SK-N-SH (cell line): ENCODE measurements around the gene ROBO1. TPM values are rescaled to one million over a fixed set of nuclear protein-coding genes. Genes with fewer than 3 reads are reported as not detected.

Source experiments
- CTCF ChIA-PET: fragments of 300-600, 350-600 bp; formaldehyde crosslinking; extraction: SDS; loops from one replicate; lab custom pipeline; 2021; lab: Yijun Ruan, JAX
- POLR2A ChIA-PET: fragments of 350-600 bp; sonication (Branson Sonifier 250); formaldehyde crosslinking; extraction: SDS; loops from one replicate; lab custom pipeline; 2020; ENCODE audit warnings: antibody characterized with exemption, inconsistent platforms; lab: Yijun Ruan, JAX
- DNase-seq: peaks from one replicate; pipeline ENCODE4 v3.0.0; 2012
- H2AFZ ChIP-seq: fragments of 200-600 bp; sonication (generic); 2 replicates; pipeline ENCODE4 v1.8.1; 2016; ENCODE audit warnings: antibody characterized with exemption, mild to moderate bottlenecking, low read depth
- H3F3A ChIP-seq: fragments of 200-600 bp; sonication (generic); replicated peaks from 2 replicates; pipeline ENCODE3; 2016; ENCODE audit warnings: antibody characterized with exemption, mild to moderate bottlenecking; ENCODE audit not compliant: insufficient read depth
- H3K27ac ChIP-seq, 2 experiments: fragments of 200-500 bp in 1 of 2; fragments of 200-600 bp in 1 of 2; sonication (Bioruptor generic) in 1 of 2; sonication (generic), shearing (Covaris generic) in 1 of 2; 2 replicates each; pipeline versions ENCODE4 v1.5.1 to v1.6.1; 2014 to 2016; ENCODE audit warnings: low read depth in 2 of 2, inconsistent platforms in 1 of 2, low read length in 1 of 2, mild to moderate bottlenecking in 1 of 2, mixed read lengths in 1 of 2
- H3K27me3 ChIP-seq: fragments of 200-600 bp; sonication (generic), shearing (Covaris generic); 2 replicates; pipeline ENCODE4 v1.6.1; 2016; ENCODE audit warnings: mixed run types; ENCODE audit not compliant: insufficient read depth
- H3K36me3 ChIP-seq, 2 experiments: fragments of 200-500 bp in 1 of 2; fragments of 200-600 bp in 1 of 2; sonication (Bioruptor generic) in 1 of 2; sonication (generic) in 1 of 2; replicated peaks in 1 of 2; 2 replicates each; pipeline versions ENCODE3 to v1.5.1; 2014 to 2016; ENCODE audit warnings: low read length in 1 of 2, mild to moderate bottlenecking in 1 of 2; ENCODE audit not compliant: insufficient read depth in 2 of 2, control insufficient read depth in 1 of 2
- H3K4me1 ChIP-seq, 2 experiments: fragments of 200-500 bp in 1 of 2; fragments of 200-600 bp in 1 of 2; sonication (Bioruptor generic) in 1 of 2; sonication (generic), shearing (Covaris generic) in 1 of 2; 2 replicates each; pipeline versions ENCODE4 v1.5.1 to v1.6.1; 2014 to 2016; ENCODE audit warnings: low read depth in 1 of 2, low read length in 1 of 2, mixed run types in 1 of 2; ENCODE audit not compliant: insufficient read depth in 2 of 2, control insufficient read depth in 1 of 2
- H3K4me2 ChIP-seq: fragments of 200-600 bp; sonication (generic), shearing (Covaris generic); 2 replicates; pipeline ENCODE4 v1.6.1; 2017; ENCODE audit warnings: mixed run types
- H3K4me3 ChIP-seq, 2 experiments: fragments of 200-500 bp in 1 of 2; fragments of 200-600 bp in 1 of 2; sonication (Bioruptor generic) in 1 of 2; sonication (generic), shearing (Covaris generic) in 1 of 2; 2 replicates each; pipeline versions ENCODE4 v1.5.1 to v1.8.1; 2014 to 2016; ENCODE audit warnings: low read depth in 2 of 2, inconsistent platforms in 1 of 2, low read length in 1 of 2, mild to moderate bottlenecking in 1 of 2, mixed read lengths in 1 of 2, moderate library complexity in 1 of 2
- H3K79me2 ChIP-seq: fragments of 200-600 bp; sonication (generic); 2 replicates; pipeline ENCODE4 v1.8.1; 2017; ENCODE audit warnings: mild to moderate bottlenecking; ENCODE audit not compliant: insufficient read depth
- H3K9ac ChIP-seq: fragments of 200-600 bp; sonication (generic); 2 replicates; pipeline ENCODE4 v1.6.1; 2017; ENCODE audit warnings: mixed run types
- H3K9me2 ChIP-seq: fragments of 200-600 bp; sonication (generic); 2 replicates; pipeline ENCODE4 v1.6.1; 2017; ENCODE audit warnings: mixed run types
- H3K9me3 ChIP-seq: fragments of 200-600 bp; sonication (generic); 2 replicates; pipeline ENCODE4 v1.6.1; 2017; ENCODE audit warnings: mixed run types, mild to moderate bottlenecking, moderate library complexity
- H4K20me1 ChIP-seq: fragments of 200-600 bp; sonication (generic); 2 replicates; pipeline ENCODE4 v1.6.1; 2017; ENCODE audit warnings: mild to moderate bottlenecking, mixed run types; ENCODE audit not compliant: insufficient read depth
- CTCF ChIP-seq: fragments of 200-600 bp; sonication (generic); IDR thresholded peaks from 2 replicates; pipeline ENCODE4 v1.6.1; 2017; ENCODE audit warnings: antibody characterized with exemption, mild to moderate bottlenecking, moderate library complexity
- ELF1 ChIP-seq: IDR thresholded peaks from 2 replicates; pipeline ENCODE4 v1.4.0; 2012
- EP300 ChIP-seq, 2 experiments: IDR thresholded peaks; 2 replicates each; pipeline versions ENCODE4 v1.4.0 to v1.6.1; 2012; ENCODE audit warnings: borderline replicate concordance in 1 of 2, low read depth in 1 of 2, low read length in 1 of 2
- FOSL2 ChIP-seq: IDR thresholded peaks from 2 replicates; pipeline ENCODE4 v1.4.0; 2012; ENCODE audit warnings: low read depth, mild to moderate bottlenecking, moderate library complexity, borderline replicate concordance
- FOXJ3 ChIP-seq: sonication (generic); formaldehyde crosslinking; IDR thresholded peaks from 2 replicates; pipeline ENCODE4 v1.5.1; 2020; ENCODE audit warnings: mild to moderate bottlenecking, missing genetic modification reagents
- FOXM1 ChIP-seq: IDR thresholded peaks from 2 replicates; pipeline ENCODE4 v1.4.0; 2012; ENCODE audit warnings: low read depth, mild to moderate bottlenecking
- GABPA ChIP-seq: IDR thresholded peaks from 2 replicates; pipeline ENCODE4 v1.4.0; 2012; ENCODE audit warnings: low read depth, mild to moderate bottlenecking
- GATA2 ChIP-seq: sonication (generic); formaldehyde crosslinking; IDR thresholded peaks from 2 replicates; pipeline ENCODE4 v1.5.0; 2020; ENCODE audit warnings: mild to moderate bottlenecking, missing genetic modification reagents
- JUND ChIP-seq: IDR thresholded peaks from 2 replicates; pipeline ENCODE4 v1.4.0; 2012
- MAX ChIP-seq: IDR thresholded peaks from 2 replicates; pipeline ENCODE4 v1.4.0; 2012; ENCODE audit warnings: low read depth
- NRF1 ChIP-seq: IDR thresholded peaks from 2 replicates; pipeline ENCODE4 v1.6.1; 2012; ENCODE audit warnings: low read depth, mild to moderate bottlenecking, low read length
- PBX3 ChIP-seq: IDR thresholded peaks from 2 replicates; pipeline ENCODE4; 2012
- REST ChIP-seq: IDR thresholded peaks from 2 replicates; pipeline ENCODE4 v1.6.1; 2012; ENCODE audit warnings: mild to moderate bottlenecking, low read depth, low read length, moderate library complexity
- RXRA ChIP-seq: IDR thresholded peaks from 2 replicates; pipeline ENCODE4 v1.4.0; 2012; ENCODE audit warnings: low read depth, mild to moderate bottlenecking, borderline replicate concordance
- USF1 ChIP-seq: IDR thresholded peaks from 2 replicates; pipeline ENCODE4 v1.4.0; 2012; ENCODE audit warnings: low read depth, borderline replicate concordance
- YY1 ChIP-seq: IDR thresholded peaks from 2 replicates; pipeline ENCODE4 v1.4.0; 2012; ENCODE audit warnings: low read depth, mild to moderate bottlenecking
- WGBS: methylation state at CpG from one replicate; pipeline ENCODE4 v1.1.6; 2017; ENCODE audit warnings: low lambda C conversion rate; 5-methylcytosine and 5-hydroxymethylcytosine counted together
- polyA plus RNA-seq, 3 experiments: library from polyadenylated mRNA; depleted of rRNA; stranded (reverse); fragments of >200 nt; gene quantifications; 2 replicates each; pipeline ENCODE4 v1.2.3, GENCODE V29; 2012

The ROBO1 gene
- polyA plus RNA-seq, 1 of the 3 experiments (the other 2 are of a cell fraction), result 22.7 TPM

GRCh38 chr3:78721771-78722543 lies 1045.8 kb downstream of the ROBO1 start:
- no peaks in the 10 kb centered on the region for H3K27me3 ChIP-seq
- no peak for DNase-seq
- H2AFZ ChIP-seq, result no peak overlapping the region
- no peaks in the 10 kb centered on the region for H3F3A ChIP-seq
- no peak overlapping the region for H3K4me2 ChIP-seq
- no peaks in the 10 kb centered on the region for H4K20me1 ChIP-seq
- H3K9ac ChIP-seq, result no peak overlapping the region
- H3K4me1 ChIP-seq, result peaks cover 9 to 18% of the 10 kb centered on the region in 2 experiments; a peak in 3 of 4 replicates
- H3K79me2 ChIP-seq, result no peaks in the 10 kb centered on the region
- POLR2A ChIA-PET, result no interaction called here
- no peak overlapping the region for H3K4me3 ChIP-seq
- H3K9me3 ChIP-seq, result no peaks in the 10 kb centered on the region
- H3K36me3 ChIP-seq, result peaks cover 0 to under 1% of the 10 kb centered on the region in 2 experiments
- H3K9me2 ChIP-seq, result no peaks in the 10 kb centered on the region
- no peak for TF ChIP-seq PBX3
- TF ChIP-seq FOXJ3, result no peak
- no peak for TF ChIP-seq FOXM1
- no peak for TF ChIP-seq USF1
- no peak for TF ChIP-seq GATA2 (CRISPR knock-in tag)
- TF ChIP-seq ELF1, result no peak
- no peak for TF ChIP-seq RXRA
- TF ChIP-seq CTCF, result no peak
- TF ChIP-seq EP300 (IDR thresholded peaks at IDR 0.05; ENCODE audit: borderline replicate concordance in 1 of 2, low read depth in 1 of 2, low read length in 1 of 2), result no peak
- no peak for TF ChIP-seq FOSL2
- TF ChIP-seq NRF1, result no peak
- TF ChIP-seq YY1, result no peak
- TF ChIP-seq REST, result no peak
- TF ChIP-seq JUND, result no peak
- TF ChIP-seq MAX, result no peak
- TF ChIP-seq GABPA, result no peak
- no peak overlapping the region for H3K27ac ChIP-seq
- 86% methylated on average over 1 of the region's 1 CpG for WGBS
- CTCF ChIA-PET, result no interaction called here
